Gastrocnemius medialis (tissue), 4 donors: ENCODE measurements around the gene SLC35F6. TPM values are rescaled to one million over a fixed set of nuclear protein-coding genes. Genes with fewer than 3 reads are reported as not detected.
A peak's percentile ranks its signal among the peaks of the same experiment; 100 is the strongest.

Experiments used
- ATAC-seq, 2 donors: fragments of 150-250 bp; one replicate each; pipeline ENCODE4 v1.9.1; 2016
- DNase-seq, 2 donors: peaks; one replicate each; pipeline ENCODE4 v3.0.0-alpha.2; 2019
- H3K27ac ChIP-seq, 4 donors: fragments of 200-600 bp; sonication (generic); 1 replicate in 1 of 4; 2 replicates in 3 of 4; pipeline ENCODE4 v1.5.1; 2016 to 2018; ENCODE audit warnings: mild to moderate bottlenecking in 2 of 4, moderate library complexity in 1 of 4
- H3K27me3 ChIP-seq, 3 donors: fragments of 200-600 bp; sonication (generic) in 2 of 3; 1 replicate in 1 of 3; 2 replicates in 2 of 3; pipeline versions ENCODE4 v1.5.1 to v1.6.0; 2016 to 2019; ENCODE audit warnings: mild to moderate bottlenecking in 1 of 3, moderate library complexity in 1 of 3
- H3K36me3 ChIP-seq, 2 donors: fragments of 200-600 bp; sonication (generic) in 1 of 2; one replicate each; pipeline ENCODE4 v1.5.1; 2017 to 2018
- H3K4me1 ChIP-seq, 2 donors: fragments of 200-600 bp; sonication (generic) in 1 of 2; one replicate each; pipeline ENCODE4 v1.5.1; 2016 to 2017; ENCODE audit warnings: mild to moderate bottlenecking in 2 of 2
- H3K4me3 ChIP-seq, 4 donors: fragments of 200-600 bp; sonication (generic) in 3 of 4; 1 replicate in 1 of 4; 2 replicates in 3 of 4; pipeline ENCODE4 v1.5.1; 2016 to 2019; ENCODE audit warnings: mild to moderate bottlenecking in 2 of 4
- H3K9me3 ChIP-seq, 3 donors: fragments of 200-600 bp; sonication (generic) in 2 of 3; 1 replicate in 1 of 3; 2 replicates in 2 of 3; pipeline ENCODE4 v1.5.1; 2016 to 2019
- CTCF ChIP-seq, 5 experiments: fragments of 450-650 bp in 3 of 5; fragments of 200-600 bp in 2 of 5; sonication (generic) in 2 of 5; IDR thresholded peaks in 4 of 5; conservative IDR thresholded peaks in 1 of 5; 1 replicate in 4 of 5; 2 replicates in 1 of 5; pipeline ENCODE4 v1.5.1; 2016 to 2019; ENCODE audit warnings: antibody characterized with exemption in 5 of 5, mild to moderate bottlenecking in 3 of 5, moderate library complexity in 3 of 5
- POLR2A ChIP-seq, 2 donors: fragments of 450-650 bp; IDR thresholded peaks; one replicate each; pipeline ENCODE4 v1.6.1; 2017; ENCODE audit warnings: antibody characterized with exemption in 2 of 2, mild to moderate bottlenecking in 2 of 2, moderate library complexity in 2 of 2
- in situ Hi-C, 4 donors: fragments of 200-750 bp; cut with MboI; loops; one replicate each; pipeline versions ENCODE4 v1.15.0 to v1.8.0; 2017; ENCODE audit warnings: low sequenced_read_pairs in 4 of 4
- intact Hi-C: fragments of 100-400 bp; cut with DNase I; formaldehyde crosslinking; loops from one replicate; pipeline ENCODE4 v1.15.1; 2023; ENCODE audit warnings: low total_unique reads
- total RNA-seq, 4 donors: library from RNA; depleted of rRNA; stranded (reverse); fragments of >200 nt; gene quantifications; one replicate each; pipeline versions ENCODE4 v1.1.0 to v1.2.3, GENCODE V29; 2016

The SLC35F6 gene
- total RNA-seq, 4 donors from 2014 or later, result 37.8 to 54.5 (median 45.9) TPM

GRCh38 chr2:26764906-26765305, 822 bp downstream of the SLC35F6 start:
- no peak for ATAC-seq
- TF ChIP-seq POLR2A (IDR thresholded peaks at IDR 0.05) (no peak), CTCF (IDR thresholded peaks at IDR 0.05 in 4 of 5, conservative IDR thresholded peaks at IDR 0.05 in 1 of 5) (no peak)
- no peaks in the 10 kb centered on the region for H3K36me3 ChIP-seq
- H3K4me3 ChIP-seq, result peak overlapping the region; percentile 56 to 100 (median 90)
- H3K9me3 ChIP-seq, result no peaks in the 10 kb centered on the region
- intact Hi-C loops, result loop anchor here (2.0 to 10.0 kb wide), 2 partner anchors 20 to 420 kb away; partner anchors contain the start of genes ADGRF3 and SELENOI
- no peaks in the 10 kb centered on the region for H3K27me3 ChIP-seq
- H3K4me1 ChIP-seq, result peaks cover 22 to 44% of the 10 kb centered on the region in 2 donors
- in situ Hi-C loops, result no loop called here
- no peak for DNase-seq
- H3K27ac ChIP-seq, result peak overlapping the region; percentile 93 to 99 (median 98)

GRCh38 chr2:26765475-26766200, 1.6 kb downstream of the SLC35F6 start:
- H3K9me3 ChIP-seq, result no peaks in the 10 kb centered on the region
- no peaks in the 10 kb centered on the region for H3K27me3 ChIP-seq
- TF ChIP-seq POLR2A (IDR thresholded peaks at IDR 0.05) (no peak), CTCF (IDR thresholded peaks at IDR 0.05 in 4 of 5, conservative IDR thresholded peaks at IDR 0.05 in 1 of 5) (no peak)
- H3K27ac ChIP-seq, result peak overlapping the region; percentile 93 to 99 (median 98)
- intact Hi-C loops (loop anchor here (2.0 to 10.0 kb wide), 2 partner anchors 19 to 421 kb away; partner anchors contain the start of genes ADGRF3 and SELENOI), in situ Hi-C loops (no loop called here)
- no peaks in the 10 kb centered on the region for H3K36me3 ChIP-seq
- DNase-seq, result no peak
- peaks cover 30 to 51% of the 10 kb centered on the region in 2 donors for H3K4me1 ChIP-seq
- ATAC-seq, result no peak
- H3K4me3 ChIP-seq, result peak overlapping the region; percentile 56 to 100 (median 90)

GRCh38 chr2:26767129-26767528, 3.0 kb downstream of the SLC35F6 start:
- DNase-seq (no peak), ATAC-seq (no peak)
- H3K4me3 ChIP-seq, result no peak overlapping the region
- H3K27ac ChIP-seq, result peak overlapping the region; percentile 93 to 99 (median 96)
- H3K4me1 ChIP-seq, result peaks cover 45 to 66% of the 10 kb centered on the region in 2 donors
- in situ Hi-C loops, result no loop called here
- no peaks in the 10 kb centered on the region for H3K27me3 ChIP-seq
- intact Hi-C loops, result loop anchor here (10.0 kb wide), 1 partner anchor 422 kb away; the partner anchor contains the start of genes ADGRF3 and SELENOI
- H3K9me3 ChIP-seq, result no peaks in the 10 kb centered on the region
- no peaks in the 10 kb centered on the region for H3K36me3 ChIP-seq
- TF ChIP-seq POLR2A (IDR thresholded peaks at IDR 0.05) (no peak), CTCF (IDR thresholded peaks at IDR 0.05 in 4 of 5, conservative IDR thresholded peaks at IDR 0.05 in 1 of 5) (no peak)

GRCh38 chr2:26767894-26768487, 3.9 kb downstream of the SLC35F6 start:
- Histone ChIP-seq H3K36me3 (no peaks in the 10 kb centered on the region), H3K9me3 (no peaks in the 10 kb centered on the region), H3K27me3 (no peaks in the 10 kb centered on the region), H3K27ac (peak overlapping the region; percentile 93 to 99 (median 96)), H3K4me3 (no peak overlapping the region), H3K4me1 (peaks cover 52 to 75% of the 10 kb centered on the region in 2 donors)
- DNase-seq, result no peak
- in situ Hi-C loops (no loop called here), intact Hi-C loops (loop anchor here (10.0 kb wide), 1 partner anchor 423 kb away; the partner anchor contains the start of genes ADGRF3 and SELENOI)
- TF ChIP-seq POLR2A (IDR thresholded peaks at IDR 0.05) (no peak), CTCF (IDR thresholded peaks at IDR 0.05 in 4 of 5, conservative IDR thresholded peaks at IDR 0.05 in 1 of 5) (no peak)
- ATAC-seq, result no peak
